OCI-LY1 (cell line): ENCODE measurements around the gene GTF3A.

Experiments used
- H2AFZ ChIP-seq: fragments of 200-600 bp; sonication (generic), shearing (Covaris generic); 2 replicates; pipeline ENCODE4 v1.6.0; 2014; ENCODE audit warnings: antibody characterized with exemption, mild to moderate bottlenecking, low read length
- H3F3A ChIP-seq: fragments of 200-600 bp; sonication (generic), shearing (Covaris generic); 2 replicates; pipeline ENCODE4 v1.6.0; 2014; ENCODE audit warnings: mild to moderate bottlenecking, antibody characterized with exemption, low read length, moderate library complexity; ENCODE audit not compliant: insufficient read depth
- H3K27ac ChIP-seq: fragments of 200-600 bp; sonication (generic); 2 replicates; pipeline ENCODE4 v1.5.1; 2014; ENCODE audit warnings: low read length, mixed run types, mild to moderate bottlenecking, low read depth; ENCODE audit not compliant: poor library complexity, severe bottlenecking
- H3K27me3 ChIP-seq: fragments of 200-600 bp; sonication (generic); 2 replicates; pipeline ENCODE4 v1.6.0; 2014; ENCODE audit warnings: antibody characterized with exemption, mild to moderate bottlenecking, low read length, moderate library complexity; ENCODE audit not compliant: insufficient read depth
- H3K36me3 ChIP-seq: fragments of 200-600 bp; sonication (generic); 2 replicates; pipeline ENCODE4 v1.6.1; 2014; ENCODE audit warnings: mild to moderate bottlenecking, antibody characterized with exemption, low read length, moderate library complexity, mixed read lengths; ENCODE audit not compliant: insufficient read depth
- H3K4me1 ChIP-seq: fragments of 200-600 bp; sonication (generic); 2 replicates; pipeline ENCODE4 v1.5.1; 2014; ENCODE audit warnings: mild to moderate bottlenecking, low read length, moderate library complexity; ENCODE audit not compliant: insufficient read depth, severe bottlenecking
- H3K4me2 ChIP-seq: fragments of 200-600 bp; sonication (generic), shearing (Covaris generic); 2 replicates; pipeline ENCODE4 v1.6.1; 2014; ENCODE audit warnings: low read length
- H3K4me3 ChIP-seq: fragments of 200-600 bp; sonication (generic); 2 replicates; pipeline ENCODE4 v1.5.1; 2014; ENCODE audit warnings: low read length, low read depth, mild to moderate bottlenecking, mixed read lengths; ENCODE audit not compliant: poor library complexity, severe bottlenecking
- H3K79me2 ChIP-seq: fragments of 200-600 bp; shearing (Covaris generic); 2 replicates; pipeline ENCODE4 v1.6.1; 2016; ENCODE audit warnings: mixed run types, low read length, mixed read lengths; ENCODE audit not compliant: insufficient read depth
- H3K9ac ChIP-seq: fragments of 200-600 bp; sonication (generic), shearing (Covaris generic); 2 replicates; pipeline ENCODE4 v1.6.1; 2014; ENCODE audit warnings: mild to moderate bottlenecking, low read length, mixed read lengths
- H3K9me2 ChIP-seq: fragments of 200-600 bp; sonication (generic), shearing (Covaris generic); 2 replicates; pipeline ENCODE4 v1.6.1; 2014; ENCODE audit warnings: low read depth, mild to moderate bottlenecking, low read length, mixed read lengths
- H3K9me3 ChIP-seq: fragments of 200-600 bp; shearing (Covaris generic); 2 replicates; pipeline ENCODE4 v1.6.1; 2014; ENCODE audit warnings: low read length, mixed read lengths
- H4K20me1 ChIP-seq: fragments of 200-600 bp; sonication (generic), shearing (Covaris generic); 2 replicates; pipeline ENCODE4 v1.6.0; 2016; ENCODE audit warnings: mild to moderate bottlenecking, low read length; ENCODE audit not compliant: insufficient read depth
- CTCF ChIP-seq: fragments of 200-600 bp; sonication (generic), shearing (Covaris generic); IDR thresholded peaks from 2 replicates; pipeline ENCODE4 v1.5.1; 2017; ENCODE audit warnings: mild to moderate bottlenecking, antibody characterized with exemption, low read length, moderate library complexity, mixed read lengths
- EZH2 ChIP-seq: fragments of 200-600 bp; sonication (generic), shearing (Covaris generic); IDR thresholded peaks from 2 replicates; pipeline ENCODE4 v1.8.0; 2017; ENCODE audit warnings: borderline replicate concordance, mixed run types, mild to moderate bottlenecking, antibody characterized with exemption, low read length, moderate library complexity, mixed read lengths

The GTF3A gene

GRCh38 chr13:27437126-27437525, 12.7 kb downstream of the GTF3A start:
- Histone ChIP-seq H3K4me3 (no peak overlapping the region), H3K36me3 (peaks cover 51% of the 10 kb centered on the region), H3K27ac (no peak overlapping the region), H4K20me1 (no peaks in the 10 kb centered on the region), H2AFZ (no peak overlapping the region), H3K9me3 (no peaks in the 10 kb centered on the region), H3K4me1 (peaks cover 16% of the 10 kb centered on the region), H3K27me3 (no peaks in the 10 kb centered on the region), H3K79me2 (no peaks in the 10 kb centered on the region), H3K4me2 (no peak overlapping the region), H3F3A (no peaks in the 10 kb centered on the region; the same call in 1 of the 2 replicates), H3K9ac (no peak overlapping the region), H3K9me2 (no peaks in the 10 kb centered on the region)
- no peak for TF ChIP-seq CTCF
- TF ChIP-seq EZH2 = no peak

DNA sequence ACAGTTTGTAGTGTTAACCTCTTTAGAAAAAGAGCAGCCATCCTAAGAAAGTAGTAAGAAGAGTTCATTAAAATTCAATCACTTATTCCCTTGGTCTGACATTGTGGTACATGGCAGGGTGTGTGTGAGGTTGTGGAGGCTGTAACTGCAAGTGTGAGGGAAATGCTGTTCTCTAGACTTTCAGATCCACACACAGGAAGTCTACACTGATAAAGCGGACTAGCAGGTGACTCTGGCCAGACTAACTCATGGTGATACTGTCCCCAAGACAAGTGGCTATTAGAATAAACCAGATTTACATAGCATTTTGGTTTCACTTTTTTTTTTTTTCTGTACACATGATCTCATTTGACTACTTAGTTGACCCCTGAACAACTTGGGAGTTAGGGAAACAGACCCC, 16.0 kb downstream of the GTF3A start:
- Histone ChIP-seq H2AFZ (no peak overlapping the region), H3K4me2 (no peak overlapping the region), H3K4me3 (no peak overlapping the region), H3F3A (no peaks in the 10 kb centered on the region; the same call in 1 of the 2 replicates), H3K27me3 (no peaks in the 10 kb centered on the region), H3K9ac (no peak overlapping the region), H3K9me2 (no peaks in the 10 kb centered on the region), H3K36me3 (peaks cover 18% of the 10 kb centered on the region), H3K9me3 (no peaks in the 10 kb centered on the region), H3K27ac (peak overlapping the region; percentile 45), H3K79me2 (0 out of 2 replicates have a peak, but pooled peaks cover 4% of the 10 kb centered on the region), H3K4me1 (peaks cover 18% of the 10 kb centered on the region), H4K20me1 (no peaks in the 10 kb centered on the region)
- TF ChIP-seq EZH2 (no peak), CTCF (no peak)

GRCh38 chr13:27442071-27442647, 17.7 kb downstream of the GTF3A start:
- no peaks in the 10 kb centered on the region for H3K27me3 ChIP-seq
- H3K36me3 ChIP-seq = peaks cover 7% of the 10 kb centered on the region; the same call in 1 of the 2 replicates
- no peak overlapping the region for H3K4me3 ChIP-seq
- H3K9ac ChIP-seq = no peak overlapping the region
- H3K9me3 ChIP-seq = no peaks in the 10 kb centered on the region
- H3K4me1 ChIP-seq = peaks cover 35% of the 10 kb centered on the region
- no peaks in the 10 kb centered on the region for H4K20me1 ChIP-seq
- H3K27ac ChIP-seq = peak overlapping the region; percentile 7
- H3K4me2 ChIP-seq = no peak overlapping the region
- peaks cover 10% of the 10 kb centered on the region for H3K79me2 ChIP-seq
- H3K9me2 ChIP-seq = no peaks in the 10 kb centered on the region
- no peaks in the 10 kb centered on the region; the same call in 1 of the 2 replicates for H3F3A ChIP-seq
- TF ChIP-seq CTCF = no peak
- no peak for TF ChIP-seq EZH2
- no peak overlapping the region for H2AFZ ChIP-seq
